Fibroblast of mammary gland (primary cell): ENCODE data around the gene KMT2C.

ENCODE experiments used
- DNase-seq: peaks from one replicate; pipeline ENCODE4 v3.0.0-alpha.2; 2010; ENCODE audit warnings: low read depth
- H3K4me3 ChIP-seq: 2 replicates; pipeline ENCODE4 v1.5.1; 2011; ENCODE audit warnings: low read depth, mild to moderate bottlenecking, low read length, moderate library complexity; ENCODE audit not compliant: control insufficient read depth
- CTCF ChIP-seq: conservative IDR thresholded peaks from 2 replicates; pipeline ENCODE4 v1.5.1; 2011; ENCODE audit warnings: low read depth, low read length, inconsistent platforms; ENCODE audit not compliant: control insufficient read depth, insufficient read depth

The KMT2C gene

DNA sequence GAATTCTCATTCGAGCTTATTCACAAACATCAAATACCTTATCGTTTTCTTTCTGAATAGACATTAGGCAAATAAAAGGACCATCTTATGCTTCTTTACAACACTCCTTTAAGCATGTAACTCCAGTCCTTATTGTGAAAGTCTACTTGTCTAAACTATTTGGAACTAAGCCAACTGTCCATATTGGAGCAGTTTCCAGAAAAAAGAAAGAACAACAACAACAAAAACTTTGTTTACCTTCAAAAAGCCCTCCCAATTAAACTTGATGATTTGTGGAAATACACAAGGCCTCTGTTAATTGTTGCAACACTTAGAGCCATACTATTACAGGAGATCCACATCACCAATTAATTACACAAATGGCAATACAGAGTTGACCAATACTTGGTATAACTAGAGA lies 246.7 kb downstream of the KMT2C start:
- TF ChIP-seq CTCF = no peak
- H3K4me3 ChIP-seq = no peak overlapping the region
- no peak for DNase-seq

DNA sequence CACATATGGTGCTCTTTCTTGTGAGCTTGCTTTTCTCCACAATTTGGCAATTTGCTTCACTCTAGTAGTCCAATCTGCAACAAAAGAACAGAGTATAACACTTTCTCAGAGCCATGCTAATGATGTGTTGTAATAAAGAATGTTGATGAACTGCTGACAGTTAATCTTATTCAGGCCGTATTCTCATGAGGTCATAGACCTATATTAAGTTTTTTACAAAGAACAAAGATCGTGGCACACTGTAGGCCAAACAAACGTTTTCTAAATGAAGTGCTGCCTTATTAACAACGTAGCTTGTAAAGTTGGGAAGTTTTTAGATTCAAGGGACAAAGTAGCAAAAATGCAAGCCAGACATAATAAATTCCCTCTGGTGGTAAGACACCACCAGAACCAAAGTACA lies 250.2 kb downstream of the KMT2C start:
- no peak for DNase-seq
- no peak for TF ChIP-seq CTCF
- H3K4me3 ChIP-seq = no peak overlapping the region

GRCh38 chr7:152180587-152180986 lies 255.2 kb downstream of the KMT2C start:
- peak; percentile 12 for DNase-seq
- TF ChIP-seq CTCF = no peak
- no peak overlapping the region for H3K4me3 ChIP-seq

- no peak overlapping the region for H3K4me3 ChIP-seq
- no peak for TF ChIP-seq CTCF
- DNase-seq = no peak
Measured at GRCh38 chr7:152180048-152180447, 255.8 kb downstream of the KMT2C start.

- no peak overlapping the region for H3K4me3 ChIP-seq
- TF ChIP-seq CTCF = no peak
- no peak for DNase-seq
Measured at GRCh38 chr7:152178405-152179058, 257.3 kb downstream of the KMT2C start.

GRCh38 chr7:152177681-152178404 lies 258.0 kb downstream of the KMT2C start:
- no peak overlapping the region for H3K4me3 ChIP-seq
- TF ChIP-seq CTCF = no peak
- DNase-seq = no peak

DNA sequence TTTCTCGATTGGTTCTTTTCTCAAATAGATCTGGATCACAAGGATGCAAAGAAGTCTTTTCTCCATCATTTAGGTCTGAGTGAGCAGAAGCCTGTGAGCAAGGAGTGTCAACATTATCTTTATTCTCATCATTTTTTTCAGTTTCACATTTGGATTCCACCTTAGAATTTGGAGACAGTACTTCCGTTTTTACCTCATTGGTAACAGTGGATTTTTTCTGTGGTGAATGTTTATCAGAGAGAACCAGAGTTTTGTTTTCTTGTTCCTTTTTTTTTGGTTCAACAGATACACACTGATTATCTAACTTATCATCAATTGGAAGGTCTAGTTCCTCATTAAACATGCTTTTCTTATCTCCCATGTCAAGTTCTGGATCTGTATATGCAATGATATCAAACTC lies 259.0 kb downstream of the KMT2C start:
- TF ChIP-seq CTCF = no peak
- DNase-seq = no peak

More for the DNA sequence above, 259.0 kb downstream of the KMT2C start:
- no peak overlapping the region for H3K4me3 ChIP-seq
